Prostate gland (tissue), 2 donors: ENCODE measurements around the gene CLDND2.

Experiments
- POLR2A ChIP-seq: fragments of 450-650 bp; IDR thresholded peaks from one replicate; pipeline ENCODE4 v1.6.1; 2016; ENCODE audit warnings: antibody characterized with exemption, mild to moderate bottlenecking
- POLR2AphosphoS5 ChIP-seq: sonication (generic); formaldehyde crosslinking; IDR thresholded peaks from one replicate; pipeline ENCODE4 v1.6.1; 2017; ENCODE audit warnings: antibody characterized with exemption
- TF ChIP-seq, protein P1 (sequence below), 4 experiments: fragments of 200-600 bp in 2 of 4; fragments of 450-650 bp in 2 of 4; sonication (generic) in 2 of 4; IDR thresholded peaks; 1 replicate in 3 of 4; 2 replicates in 1 of 4; pipeline ENCODE4 v1.5.1; 2016 to 2019; ENCODE audit warnings: antibody characterized with exemption in 4 of 4, mild to moderate bottlenecking in 2 of 4, moderate library complexity in 2 of 4

DNA sequence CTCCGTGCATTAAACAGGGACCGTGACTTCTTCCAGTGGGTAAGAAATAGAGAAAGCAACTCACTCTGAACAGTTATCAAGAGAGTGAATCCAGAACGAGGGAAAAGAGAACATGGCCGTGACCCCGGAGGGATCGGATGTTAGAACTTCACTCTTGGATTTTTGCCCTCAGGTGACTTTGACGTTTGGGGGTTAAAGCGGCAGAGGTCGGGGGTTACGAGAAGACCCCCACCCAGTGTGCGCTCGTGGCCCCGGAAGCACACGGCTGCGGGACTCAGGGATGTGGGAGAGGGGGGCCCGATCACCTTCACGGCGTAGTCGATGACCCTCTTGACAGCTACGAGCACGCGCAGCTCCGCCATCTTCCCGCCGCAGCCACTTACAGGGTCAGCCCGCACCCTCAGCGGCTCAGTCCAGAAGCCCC lies 2.8 kb downstream of the CLDND2 start, which contains the start of gene ETFB:
- TF ChIP-seq, protein P1, sequence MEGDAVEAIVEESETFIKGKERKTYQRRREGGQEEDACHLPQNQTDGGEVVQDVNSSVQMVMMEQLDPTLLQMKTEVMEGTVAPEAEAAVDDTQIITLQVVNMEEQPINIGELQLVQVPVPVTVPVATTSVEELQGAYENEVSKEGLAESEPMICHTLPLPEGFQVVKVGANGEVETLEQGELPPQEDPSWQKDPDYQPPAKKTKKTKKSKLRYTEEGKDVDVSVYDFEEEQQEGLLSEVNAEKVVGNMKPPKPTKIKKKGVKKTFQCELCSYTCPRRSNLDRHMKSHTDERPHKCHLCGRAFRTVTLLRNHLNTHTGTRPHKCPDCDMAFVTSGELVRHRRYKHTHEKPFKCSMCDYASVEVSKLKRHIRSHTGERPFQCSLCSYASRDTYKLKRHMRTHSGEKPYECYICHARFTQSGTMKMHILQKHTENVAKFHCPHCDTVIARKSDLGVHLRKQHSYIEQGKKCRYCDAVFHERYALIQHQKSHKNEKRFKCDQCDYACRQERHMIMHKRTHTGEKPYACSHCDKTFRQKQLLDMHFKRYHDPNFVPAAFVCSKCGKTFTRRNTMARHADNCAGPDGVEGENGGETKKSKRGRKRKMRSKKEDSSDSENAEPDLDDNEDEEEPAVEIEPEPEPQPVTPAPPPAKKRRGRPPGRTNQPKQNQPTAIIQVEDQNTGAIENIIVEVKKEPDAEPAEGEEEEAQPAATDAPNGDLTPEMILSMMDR (IDR thresholded peaks at IDR 0.05) = no peak
- TF ChIP-seq POLR2A (no peak), POLR2AphosphoS5 (no peak)
